WTC11 (cell line): Measurements from ENCODE around the gene PCDH9.

Experiments used
- CTCF ChIP-seq: fragments of 200-600 bp; IDR thresholded peaks from 2 replicates; pipeline ENCODE4 v1.8.0; 2022; ENCODE audit warnings: antibody characterized with exemption
- FOXP4 ChIP-seq: sonication (generic); formaldehyde crosslinking; IDR thresholded peaks from 2 replicates; pipeline ENCODE4 v1.8.0; 2022; ENCODE audit warnings: mild to moderate bottlenecking, missing genetic modification reagents
- TCF7 ChIP-seq: sonication (generic); formaldehyde crosslinking; IDR thresholded peaks from 2 replicates; pipeline ENCODE4 v1.8.0; 2022; ENCODE audit warnings: mild to moderate bottlenecking, low read depth, missing genetic modification reagents, moderate library complexity
- ZBTB43 ChIP-seq: sonication (generic); formaldehyde crosslinking; IDR thresholded peaks from 2 replicates; pipeline ENCODE4 v1.8.1; 2023; ENCODE audit warnings: mild to moderate bottlenecking, missing genetic modification reagents
- TF ChIP-seq, protein P1 (sequence below): sonication (generic); formaldehyde crosslinking; conservative IDR thresholded peaks from 2 replicates; pipeline ENCODE4 v1.8.1; 2022; ENCODE audit warnings: mild to moderate bottlenecking, missing genetic modification reagents
- TF ChIP-seq, protein P2 (sequence below): sonication (generic); formaldehyde crosslinking; IDR thresholded peaks from 2 replicates; pipeline ENCODE4 v1.8.1; 2023; ENCODE audit warnings: mild to moderate bottlenecking, missing genetic modification reagents, moderate library complexity

DNA sequence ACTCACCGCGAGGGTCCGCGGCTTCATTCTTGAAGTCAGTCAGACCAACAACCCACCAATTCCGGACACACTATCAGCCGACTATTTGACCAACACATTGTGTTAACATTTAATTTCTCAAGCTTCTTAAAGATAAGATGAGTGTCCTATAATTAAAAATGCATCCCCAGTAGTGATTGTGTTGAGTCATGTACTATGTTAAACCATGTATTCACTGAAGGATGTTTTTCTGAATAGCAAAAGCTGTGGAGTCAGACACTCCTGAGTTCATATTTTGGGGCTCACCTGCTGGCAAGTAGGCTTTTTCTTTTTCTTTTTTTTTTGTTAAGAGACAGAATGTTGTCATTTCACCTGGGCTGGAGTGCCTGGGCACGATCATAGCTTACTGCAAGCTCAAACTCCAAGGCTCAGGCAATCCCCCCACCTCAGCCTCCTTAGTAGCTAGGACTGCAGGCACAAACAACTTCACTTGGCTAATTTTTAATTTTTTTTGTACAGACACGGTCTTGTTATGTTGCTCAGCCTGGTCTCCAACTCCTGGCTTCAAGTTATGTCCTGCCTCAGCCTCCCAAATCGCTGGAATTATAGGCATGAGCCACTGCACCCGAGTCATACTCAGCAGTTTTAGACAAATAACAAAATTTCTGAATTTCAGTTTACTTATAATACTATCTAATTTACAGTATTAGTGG lies 606.9 kb downstream of the PCDH9 start:
- TF ChIP-seq CTCF (no peak), ZBTB43 (CRISPR knock-in tag) (no peak), TCF7 (CRISPR knock-in tag) (no peak), FOXP4 (CRISPR knock-in tag) (no peak)
- TF ChIP-seq, protein P1, sequence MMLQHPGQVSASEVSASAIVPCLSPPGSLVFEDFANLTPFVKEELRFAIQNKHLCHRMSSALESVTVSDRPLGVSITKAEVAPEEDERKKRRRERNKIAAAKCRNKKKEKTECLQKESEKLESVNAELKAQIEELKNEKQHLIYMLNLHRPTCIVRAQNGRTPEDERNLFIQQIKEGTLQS (CRISPR knock-in tag): no peak
- TF ChIP-seq, protein P2, sequence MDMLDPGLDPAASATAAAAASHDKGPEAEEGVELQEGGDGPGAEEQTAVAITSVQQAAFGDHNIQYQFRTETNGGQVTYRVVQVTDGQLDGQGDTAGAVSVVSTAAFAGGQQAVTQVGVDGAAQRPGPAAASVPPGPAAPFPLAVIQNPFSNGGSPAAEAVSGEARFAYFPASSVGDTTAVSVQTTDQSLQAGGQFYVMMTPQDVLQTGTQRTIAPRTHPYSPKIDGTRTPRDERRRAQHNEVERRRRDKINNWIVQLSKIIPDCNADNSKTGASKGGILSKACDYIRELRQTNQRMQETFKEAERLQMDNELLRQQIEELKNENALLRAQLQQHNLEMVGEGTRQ: no peak
